HepG2 (cell line): ENCODE results near the gene YJEFN3. TPM values are rescaled to one million over a fixed set of nuclear protein-coding genes. Genes with fewer than 3 reads are reported as not detected.

Source experiments
- ETV5 ChIP-seq: IDR thresholded peaks from 2 replicates; pipeline ENCODE4 v1.6.1; 2018; ENCODE audit warnings: missing biosample characterization, missing genetic modification reagents, inconsistent platforms, borderline replicate concordance
- RXRB ChIP-seq: IDR thresholded peaks from 2 replicates; pipeline ENCODE4 v1.6.1; 2016; ENCODE audit warnings: borderline replicate concordance, missing genetic modification reagents, missing compliant biosample characterization
- SMC3 ChIP-seq: IDR thresholded peaks from 2 replicates; pipeline ENCODE4 v1.6.1; 2011; ENCODE audit warnings: low read length, improper control_type of control experiment
- STAG1 ChIP-seq: sonication (generic); formaldehyde crosslinking; IDR thresholded peaks from 2 replicates; pipeline ENCODE4 v1.4.0; 2020; ENCODE audit warnings: missing genetic modification reagents
- ZHX1 ChIP-seq: sonication (generic); formaldehyde crosslinking; IDR thresholded peaks from 2 replicates; pipeline ENCODE4 v1.8.1; 2022; ENCODE audit warnings: low read depth, mild to moderate bottlenecking, missing genetic modification reagents
- ZNF280D ChIP-seq: sonication (generic); formaldehyde crosslinking; IDR thresholded peaks from 2 replicates; pipeline ENCODE4 v1.5.1; 2020; ENCODE audit warnings: mild to moderate bottlenecking, missing genetic modification reagents
- ZNF7 ChIP-seq: IDR thresholded peaks from 2 replicates; pipeline ENCODE4 v1.6.1; 2016; ENCODE audit warnings: missing biosample characterization, missing genetic modification reagents
- ZNF800 ChIP-seq: sonication (generic); formaldehyde crosslinking; IDR thresholded peaks from 2 replicates; pipeline ENCODE4 v1.4.0; 2020; ENCODE audit warnings: missing genetic modification reagents
- polyA plus RNA-seq, 8 experiments: library from polyadenylated mRNA; depleted of rRNA in 3 of 8; stranded (reverse) in 7 of 8; unstranded in 1 of 8; fragments of >200 nt; fragmentation: Illumina TruSeq in 4 of 8; extraction: Trizol in 4 of 8; gene quantifications; 2 replicates each; pipeline versions ENCODE4 v1.2.1 to v1.2.3, GENCODE V29; 2011 to 2016; ENCODE audit warnings: low read depth in 4 of 8, missing spikeins in 1 of 8, mixed read lengths in 1 of 8; ENCODE audit not compliant: insufficient read depth in 1 of 8
- total RNA-seq, 5 experiments: library from RNA; depleted of rRNA; stranded (reverse); fragments of >200 nt; fragmentation: Illumina TruSeq; extraction: Trizol; gene quantifications; 2 replicates each; pipeline ENCODE4 v1.2.3, GENCODE V29; 2016; ENCODE audit warnings: low read depth in 1 of 5
- TF ChIP-seq, protein P1 (sequence below), 2 experiments: sonication (generic) in 1 of 2; formaldehyde crosslinking in 1 of 2; IDR thresholded peaks; 2 replicates each; pipeline versions ENCODE4 v1.6.1 to v1.9.0; 2014 to 2022; ENCODE audit warnings: antibody characterized with exemption in 1 of 2, borderline replicate concordance in 1 of 2, inconsistent platforms in 1 of 2, low read depth in 1 of 2, missing genetic modification reagents in 1 of 2
- TF ChIP-seq, protein P2 (sequence below), 2 experiments: sonication (generic) in 1 of 2; formaldehyde crosslinking in 1 of 2; IDR thresholded peaks; 2 replicates each; pipeline versions ENCODE4 v1.4.0 to v1.6.1; 2018 to 2020; ENCODE audit warnings: missing genetic modification reagents in 2 of 2, borderline replicate concordance in 1 of 2, low read depth in 1 of 2, mild to moderate bottlenecking in 1 of 2, missing biosample characterization in 1 of 2

YJEFN3 gene
- total and polyA plus RNA-seq, 2 of the 13 experiments (the other 11 are each of a cell fraction or from before 2014, with no cell fraction given), result 0.89 to 4.0 TPM

GRCh38 chr19:19490214-19490968, 38.3 kb upstream of the YJEFN3 start (continued):
- TF ChIP-seq, protein P1, sequence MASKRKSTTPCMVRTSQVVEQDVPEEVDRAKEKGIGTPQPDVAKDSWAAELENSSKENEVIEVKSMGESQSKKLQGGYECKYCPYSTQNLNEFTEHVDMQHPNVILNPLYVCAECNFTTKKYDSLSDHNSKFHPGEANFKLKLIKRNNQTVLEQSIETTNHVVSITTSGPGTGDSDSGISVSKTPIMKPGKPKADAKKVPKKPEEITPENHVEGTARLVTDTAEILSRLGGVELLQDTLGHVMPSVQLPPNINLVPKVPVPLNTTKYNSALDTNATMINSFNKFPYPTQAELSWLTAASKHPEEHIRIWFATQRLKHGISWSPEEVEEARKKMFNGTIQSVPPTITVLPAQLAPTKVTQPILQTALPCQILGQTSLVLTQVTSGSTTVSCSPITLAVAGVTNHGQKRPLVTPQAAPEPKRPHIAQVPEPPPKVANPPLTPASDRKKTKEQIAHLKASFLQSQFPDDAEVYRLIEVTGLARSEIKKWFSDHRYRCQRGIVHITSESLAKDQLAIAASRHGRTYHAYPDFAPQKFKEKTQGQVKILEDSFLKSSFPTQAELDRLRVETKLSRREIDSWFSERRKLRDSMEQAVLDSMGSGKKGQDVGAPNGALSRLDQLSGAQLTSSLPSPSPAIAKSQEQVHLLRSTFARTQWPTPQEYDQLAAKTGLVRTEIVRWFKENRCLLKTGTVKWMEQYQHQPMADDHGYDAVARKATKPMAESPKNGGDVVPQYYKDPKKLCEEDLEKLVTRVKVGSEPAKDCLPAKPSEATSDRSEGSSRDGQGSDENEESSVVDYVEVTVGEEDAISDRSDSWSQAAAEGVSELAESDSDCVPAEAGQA (IDR thresholded peaks at IDR 0.05; ENCODE audit: low read depth), result no peak
- TF ChIP-seq, protein P1 (CRISPR knock-in tag; IDR thresholded peaks at IDR 0.05; ENCODE audit: borderline replicate concordance), result no peak
- TF ChIP-seq STAG1 (CRISPR knock-in tag), result peak; percentile 88
- TF ChIP-seq SMC3, result peak; percentile 68
- no peak for TF ChIP-seq ZHX1
- 0 out of 2 replicates have a peak, but pooled peaks have one; percentile 51 for TF ChIP-seq ZNF280D (CRISPR knock-in tag)
- TF ChIP-seq, protein P2, sequence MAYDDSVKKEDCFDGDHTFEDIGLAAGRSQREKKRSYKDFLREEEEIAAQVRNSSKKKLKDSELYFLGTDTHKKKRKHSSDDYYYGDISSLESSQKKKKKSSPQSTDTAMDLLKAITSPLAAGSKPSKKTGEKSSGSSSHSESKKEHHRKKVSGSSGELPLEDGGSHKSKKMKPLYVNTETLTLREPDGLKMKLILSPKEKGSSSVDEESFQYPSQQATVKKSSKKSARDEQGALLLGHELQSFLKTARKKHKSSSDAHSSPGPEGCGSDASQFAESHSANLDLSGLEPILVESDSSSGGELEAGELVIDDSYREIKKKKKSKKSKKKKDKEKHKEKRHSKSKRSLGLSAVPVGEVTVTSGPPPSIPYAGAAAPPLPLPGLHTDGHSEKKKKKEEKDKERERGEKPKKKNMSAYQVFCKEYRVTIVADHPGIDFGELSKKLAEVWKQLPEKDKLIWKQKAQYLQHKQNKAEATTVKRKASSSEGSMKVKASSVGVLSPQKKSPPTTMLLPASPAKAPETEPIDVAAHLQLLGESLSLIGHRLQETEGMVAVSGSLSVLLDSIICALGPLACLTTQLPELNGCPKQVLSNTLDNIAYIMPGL (CRISPR knock-in tag; IDR thresholded peaks at IDR 0.05; ENCODE audit: borderline replicate concordance in 1 of 2, low read depth in 1 of 2), result peak in 1 of 2 experiments; percentile 37; a peak in 1 of 4 replicates
- TF ChIP-seq RXRB (CRISPR knock-in tag), result peak; percentile 49; the same call in 1 of the 2 replicates
- TF ChIP-seq ZNF800, result no peak
- no peak; the same call in 1 of the 2 replicates for TF ChIP-seq ETV5 (CRISPR knock-in tag)
- TF ChIP-seq ZNF7, result no peak
